ENCODE results near the gene PRKCB. TPM values are rescaled to one million over a fixed set of nuclear protein-coding genes. Genes with fewer than 3 reads are reported as not detected.

PRKCB gene
- total RNA-seq, 1 experiment from 2014 or later, result not detected

- POLR2A ChIA-PET, result interaction anchor here (0.8 kb wide), 1 partner anchor 134 kb away, joined by 6 read pairs; no protein-coding TSS in a partner anchor
- Mint-ChIP-seq H3K4me3 (ENCODE audit: unreplicated experiment) (no peak overlapping the region), H3K27me3 (ENCODE audit: insufficient read depth, unreplicated experiment) (no peaks in the 10 kb centered on the region), H3K4me1 (ENCODE audit: insufficient read depth, unreplicated experiment) (no peaks in the 10 kb centered on the region), H3K9me3 (ENCODE audit: unreplicated experiment) (no peaks in the 10 kb centered on the region), H3K27ac (ENCODE audit: low read depth, unreplicated experiment) (no peak overlapping the region), H3K36me3 (ENCODE audit: insufficient read depth, unreplicated experiment) (no peaks in the 10 kb centered on the region)
- intact Hi-C loops (cut with micrococcal nuclease), result no loop called here
- CTCF ChIA-PET, result interaction anchor here (1.4 to 1.5 kb wide), 2 partner anchors 130 to 134 kb away, joined by 3 read pairs; no protein-coding TSS in a partner anchor
- no peak for DNase-seq (ENCODE audit: unreplicated experiment)
- TF ChIP-seq CTCF (IDR thresholded peaks at IDR 0.05; ENCODE audit: unreplicated experiment), result no peak
- BruUV-seq (replicated peaks), result no TSS peak
These were observed 40.6 kb downstream of the PRKCB start for GRCh38 chr16:23876256-23876896.

GRCh38 chr16:23877107-23878070 lies 41.6 kb downstream of the PRKCB start:
- BruUV-seq (replicated peaks), result no TSS peak
- ChIA-PET POLR2A (interaction anchor here (0.8 kb wide), 1 partner anchor 133 kb away, joined by 6 read pairs; no protein-coding TSS in a partner anchor), CTCF (interaction anchor here (0.6 to 1.5 kb wide), 9 partner anchors 68 to 597 kb away, joined by 3 to 7 read pairs (median 3); no protein-coding TSS in a partner anchor)
- Mint-ChIP-seq H3K36me3 (ENCODE audit: insufficient read depth, unreplicated experiment) (no peaks in the 10 kb centered on the region), H3K27ac (ENCODE audit: low read depth, unreplicated experiment) (no peak overlapping the region), H3K4me3 (ENCODE audit: unreplicated experiment) (no peak overlapping the region), H3K9me3 (ENCODE audit: unreplicated experiment) (no peaks in the 10 kb centered on the region), H3K4me1 (ENCODE audit: insufficient read depth, unreplicated experiment) (no peaks in the 10 kb centered on the region), H3K27me3 (ENCODE audit: insufficient read depth, unreplicated experiment) (no peaks in the 10 kb centered on the region)
- no peak for DNase-seq (ENCODE audit: unreplicated experiment)
- intact Hi-C loops (cut with micrococcal nuclease), result no loop called here
- TF ChIP-seq CTCF (IDR thresholded peaks at IDR 0.05; ENCODE audit: unreplicated experiment), result no peak

GRCh38 chr16:23879735-23880373 lies 44.1 kb downstream of the PRKCB start:
- BruUV-seq (replicated peaks), result no TSS peak
- H3K27me3 Mint-ChIP-seq (ENCODE audit: insufficient read depth, unreplicated experiment), result no peaks in the 10 kb centered on the region
- H3K27ac Mint-ChIP-seq (ENCODE audit: low read depth, unreplicated experiment), result no peak overlapping the region
- H3K4me1 Mint-ChIP-seq (ENCODE audit: insufficient read depth, unreplicated experiment), result no peaks in the 10 kb centered on the region
- H3K9me3 Mint-ChIP-seq (ENCODE audit: unreplicated experiment), result no peaks in the 10 kb centered on the region
- intact Hi-C loops (cut with micrococcal nuclease), result no loop called here
- no peak for DNase-seq (ENCODE audit: unreplicated experiment)
- POLR2A ChIA-PET, result interaction anchor here (0.7 kb wide), 1 partner anchor 95 kb away, joined by 3 read pairs; no protein-coding TSS in a partner anchor
- H3K36me3 Mint-ChIP-seq (ENCODE audit: insufficient read depth, unreplicated experiment), result no peaks in the 10 kb centered on the region
- H3K4me3 Mint-ChIP-seq (ENCODE audit: unreplicated experiment), result no peak overlapping the region
- CTCF ChIA-PET, result interaction anchor here (0.7 to 1.2 kb wide), 6 partner anchors 21 to 156 kb away, joined by 3 to 6 read pairs (median 4); no protein-coding TSS in a partner anchor
- TF ChIP-seq CTCF (IDR thresholded peaks at IDR 0.05; ENCODE audit: unreplicated experiment), result no peak
